Brain microvascular endothelial cell (primary cell): Measurements from ENCODE around the gene DAGLA.

Experiments
- DNase-seq: peaks from one replicate; pipeline ENCODE4 v3.0.0-alpha.2; 2020
- H3K27ac ChIP-seq: fragments of 250-450 bp; sonication (Bioruptor Pico); 2 replicates; pipeline ENCODE4 v1.5.1; 2020; ENCODE audit warnings: mild to moderate bottlenecking, moderate library complexity
- H3K27me3 ChIP-seq: fragments of 250-450 bp; sonication (Bioruptor Pico); replicated peaks from 2 replicates; pipeline ENCODE4 v1.5.1; 2020; ENCODE audit warnings: mild to moderate bottlenecking
- H3K36me3 ChIP-seq: fragments of 250-450 bp; sonication (Bioruptor Pico); replicated peaks from 2 replicates; pipeline ENCODE4 v1.5.1; 2020; ENCODE audit warnings: mild to moderate bottlenecking
- H3K4me3 ChIP-seq: 2 replicates; pipeline ENCODE4 v1.5.1; 2011; ENCODE audit warnings: low read depth, mild to moderate bottlenecking, control low read depth, low read length, moderate library complexity
- in situ Hi-C: cut with HindIII; loops from 2 replicates; pipeline ENCODE4 v1.10.0; 2017; ENCODE audit warnings: low sequenced_read_pairs, low pct_ligation_motif_present
- TF ChIP-seq, protein P1 (sequence below): IDR thresholded peaks from 2 replicates; pipeline ENCODE4 v1.5.1; 2011; ENCODE audit warnings: low read depth, mild to moderate bottlenecking, moderate library complexity, low read length, control low read depth, inconsistent platforms; ENCODE audit errors: missing control alignments

Gene DAGLA

DNA sequence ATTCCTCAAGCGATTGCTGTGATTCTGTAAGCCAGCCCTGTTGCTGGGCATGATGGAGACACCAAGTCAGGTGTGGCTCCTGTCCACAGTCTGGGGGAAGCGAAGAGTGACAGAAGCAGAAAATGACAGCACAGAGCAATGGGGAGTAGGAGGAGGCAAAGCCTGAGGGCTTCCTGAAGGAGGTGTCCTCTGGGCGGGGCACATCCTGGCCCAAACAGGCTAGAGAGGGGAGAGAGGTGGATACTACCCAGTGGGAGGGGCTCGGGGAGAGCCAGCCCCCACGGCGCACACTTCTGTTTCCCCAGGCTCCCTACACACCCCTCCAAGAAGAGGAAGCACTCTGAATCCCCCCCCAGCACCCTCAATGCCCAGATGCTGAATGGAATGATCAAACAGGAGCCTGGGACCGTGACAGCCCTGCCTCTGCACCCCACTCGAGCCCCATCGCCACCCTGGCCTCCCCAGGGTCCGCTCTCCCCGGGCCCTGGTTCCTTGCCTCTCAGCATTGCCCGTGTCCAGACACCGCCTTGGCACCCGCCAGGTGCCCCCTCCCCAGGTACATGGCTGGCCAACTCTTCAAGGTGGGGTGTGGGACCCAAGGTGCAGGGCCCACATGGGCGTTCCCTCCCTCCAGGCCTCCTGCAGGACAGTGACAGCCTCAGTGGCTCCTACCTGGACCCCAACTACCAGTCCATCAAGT, 91.2 kb downstream of the DAGLA start:
- H3K27me3 ChIP-seq: no peaks in the 10 kb centered on the region
- H3K4me3 ChIP-seq: no peak overlapping the region
- H3K27ac ChIP-seq: no peak overlapping the region
- DNase-seq: no peak
- TF ChIP-seq, protein P1, sequence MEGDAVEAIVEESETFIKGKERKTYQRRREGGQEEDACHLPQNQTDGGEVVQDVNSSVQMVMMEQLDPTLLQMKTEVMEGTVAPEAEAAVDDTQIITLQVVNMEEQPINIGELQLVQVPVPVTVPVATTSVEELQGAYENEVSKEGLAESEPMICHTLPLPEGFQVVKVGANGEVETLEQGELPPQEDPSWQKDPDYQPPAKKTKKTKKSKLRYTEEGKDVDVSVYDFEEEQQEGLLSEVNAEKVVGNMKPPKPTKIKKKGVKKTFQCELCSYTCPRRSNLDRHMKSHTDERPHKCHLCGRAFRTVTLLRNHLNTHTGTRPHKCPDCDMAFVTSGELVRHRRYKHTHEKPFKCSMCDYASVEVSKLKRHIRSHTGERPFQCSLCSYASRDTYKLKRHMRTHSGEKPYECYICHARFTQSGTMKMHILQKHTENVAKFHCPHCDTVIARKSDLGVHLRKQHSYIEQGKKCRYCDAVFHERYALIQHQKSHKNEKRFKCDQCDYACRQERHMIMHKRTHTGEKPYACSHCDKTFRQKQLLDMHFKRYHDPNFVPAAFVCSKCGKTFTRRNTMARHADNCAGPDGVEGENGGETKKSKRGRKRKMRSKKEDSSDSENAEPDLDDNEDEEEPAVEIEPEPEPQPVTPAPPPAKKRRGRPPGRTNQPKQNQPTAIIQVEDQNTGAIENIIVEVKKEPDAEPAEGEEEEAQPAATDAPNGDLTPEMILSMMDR: no peak
- H3K36me3 ChIP-seq: peaks cover 4% of the 10 kb centered on the region
- in situ Hi-C loops: no loop called here

DNA sequence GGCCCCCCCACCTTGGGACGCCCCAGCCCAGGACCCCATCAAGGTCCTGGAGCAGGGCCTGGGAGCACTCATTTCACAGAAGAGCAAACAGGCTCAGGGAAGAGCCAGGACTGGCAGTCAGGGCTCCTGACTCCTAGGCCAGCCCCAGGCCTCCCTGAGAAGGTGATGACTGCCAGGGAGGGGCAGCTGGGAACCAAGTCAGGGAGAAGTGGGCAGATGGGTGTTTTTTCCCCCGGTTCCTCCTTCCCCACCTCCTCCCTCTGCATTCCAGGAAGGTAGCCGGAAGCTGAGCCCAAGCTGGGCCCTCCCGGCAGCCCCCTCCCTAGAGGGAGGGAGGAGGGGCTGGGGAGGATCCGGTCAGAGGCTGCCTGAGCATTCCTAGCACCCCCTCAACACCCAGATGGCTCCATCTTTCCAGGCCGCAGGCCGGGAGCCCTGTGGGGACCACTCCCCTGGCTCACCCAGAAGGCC, 91.8 kb downstream of the DAGLA start:
- Histone ChIP-seq H3K27ac (no peak overlapping the region), H3K4me3 (no peak overlapping the region), H3K27me3 (no peaks in the 10 kb centered on the region), H3K36me3 (peaks cover 4% of the 10 kb centered on the region)
- in situ Hi-C loops: no loop called here
- TF ChIP-seq, protein P1: no peak
- DNase-seq: no peak

DNA sequence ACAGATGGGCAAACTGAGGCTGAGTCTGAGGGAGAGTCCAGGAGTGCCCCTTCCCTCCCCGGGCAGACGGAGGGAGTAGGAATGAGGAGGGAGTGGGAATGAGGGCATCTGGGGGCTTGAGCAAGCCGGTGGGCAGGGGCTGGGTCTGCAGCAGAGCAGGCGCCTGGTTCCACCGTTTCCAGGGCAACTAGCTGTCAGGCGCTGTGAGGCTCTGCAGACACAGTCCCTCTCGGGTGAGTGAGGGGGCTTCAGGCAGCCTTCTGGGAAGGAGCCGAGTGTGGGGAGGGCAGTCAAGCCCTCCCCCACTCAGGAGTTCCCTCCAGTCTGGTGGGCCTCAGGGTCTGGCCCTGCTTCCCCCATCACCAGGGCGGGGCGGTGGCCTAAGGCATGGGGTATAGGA, 93.2 kb downstream of the DAGLA start:
- DNase-seq: no peak
- TF ChIP-seq, protein P1: no peak
- H3K27me3 ChIP-seq: no peaks in the 10 kb centered on the region
- in situ Hi-C loops: no loop called here
- H3K27ac ChIP-seq: no peak overlapping the region
- H3K36me3 ChIP-seq: peaks cover 13% of the 10 kb centered on the region
- H3K4me3 ChIP-seq: no peak overlapping the region

DNA sequence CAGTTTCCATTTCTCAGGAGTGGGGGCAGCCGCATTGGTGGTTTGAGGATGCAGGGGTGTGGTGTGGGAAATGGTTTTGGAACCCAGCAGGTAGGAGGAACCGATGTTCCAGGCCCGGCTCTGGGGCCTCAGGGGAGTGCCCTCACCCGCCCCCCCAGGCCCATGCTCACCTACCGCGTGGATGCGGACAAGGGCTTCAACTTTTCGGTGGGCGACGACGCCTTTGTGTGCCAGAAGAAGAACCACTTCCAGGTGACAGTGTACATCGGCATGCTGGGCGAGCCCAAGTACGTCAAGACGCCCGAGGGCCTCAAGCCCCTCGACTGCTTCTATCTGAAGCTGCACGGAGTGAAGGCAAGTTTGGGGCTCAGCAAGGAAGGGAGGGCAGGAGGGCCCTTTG, 93.6 kb downstream of the DAGLA start:
- DNase-seq: no peak
- in situ Hi-C loops: no loop called here
- H3K4me3 ChIP-seq: no peak overlapping the region

DNA sequence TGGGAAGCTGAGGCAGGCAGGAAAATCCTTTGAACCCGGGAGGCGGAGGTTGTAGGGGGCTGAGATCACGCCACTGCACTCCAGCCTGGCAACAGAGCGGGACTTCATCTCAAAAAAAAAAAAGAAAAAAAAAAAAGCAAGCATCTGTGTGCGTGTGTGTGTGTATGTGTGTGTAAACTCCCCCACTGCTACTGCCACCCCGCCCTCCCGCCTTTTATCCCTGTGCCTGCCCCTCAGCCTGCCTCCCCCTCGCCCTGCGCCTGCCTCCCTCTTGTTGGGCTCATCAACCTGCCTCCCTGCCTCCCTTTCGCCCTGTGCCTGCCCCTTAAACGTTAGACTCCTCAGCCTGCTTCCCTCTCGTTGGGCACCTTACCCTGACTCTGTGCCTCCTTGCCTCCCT, 94.2 kb downstream of the DAGLA start:
- peaks cover 19% of the 10 kb centered on the region for H3K36me3 ChIP-seq
- H3K27ac ChIP-seq: no peak overlapping the region
- DNase-seq: no peak
- TF ChIP-seq, protein P1: no peak
- H3K27me3 ChIP-seq: no peaks in the 10 kb centered on the region
- in situ Hi-C loops: no loop called here
- H3K4me3 ChIP-seq: no peak overlapping the region

More for the DNA sequence above, 93.6 kb downstream of the DAGLA start:
- TF ChIP-seq, protein P1: no peak
- H3K27ac ChIP-seq: no peak overlapping the region
- no peaks in the 10 kb centered on the region for H3K27me3 ChIP-seq
- peaks cover 17% of the 10 kb centered on the region for H3K36me3 ChIP-seq

DNA sequence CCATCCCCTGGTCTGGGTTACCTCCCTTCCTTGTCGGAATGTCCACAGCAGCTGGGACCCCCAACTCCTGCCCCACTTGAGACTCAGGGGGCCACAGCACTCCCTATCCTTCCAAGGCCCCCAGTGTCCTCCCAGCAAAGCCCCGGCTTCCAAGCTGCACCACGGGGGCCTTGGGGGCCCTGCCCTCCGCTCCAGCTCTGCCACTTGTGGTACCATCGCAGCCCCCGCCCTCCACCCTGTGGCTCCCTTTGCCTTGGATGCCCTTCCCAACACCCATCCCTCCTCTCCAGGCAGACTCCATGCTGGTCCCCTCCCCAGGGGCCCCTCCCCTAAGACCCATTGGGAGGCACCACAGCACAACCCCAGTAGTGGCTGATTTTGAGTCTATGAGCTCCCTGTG, 94.9 kb downstream of the DAGLA start:
- no peak for DNase-seq
- no peak overlapping the region for H3K4me3 ChIP-seq
- no peaks in the 10 kb centered on the region for H3K27me3 ChIP-seq
- H3K27ac ChIP-seq: no peak overlapping the region
- peaks cover 24% of the 10 kb centered on the region for H3K36me3 ChIP-seq
- TF ChIP-seq, protein P1: no peak
- in situ Hi-C loops: no loop called here
